Measurements from ENCODE around the gene OSMR.

The OSMR gene

GRCh38 chr5:38871790-38872551 lies 26.2 kb downstream of the OSMR start:
- no peak for DNase-seq (ENCODE audit: low spot score)

- DNase-seq (ENCODE audit: low spot score), result no peak
These were observed 27.0 kb downstream of the OSMR start for GRCh38 chr5:38872826-38873225.

- no peak for DNase-seq (ENCODE audit: low spot score)
These were observed 29.2 kb downstream of the OSMR start for GRCh38 chr5:38874948-38875456.

GRCh38 chr5:38878391-38879077 lies 32.7 kb downstream of the OSMR start:
- no peak for DNase-seq (ENCODE audit: low spot score)

- DNase-seq (ENCODE audit: low spot score), result no peak
These were observed 33.3 kb downstream of the OSMR start for GRCh38 chr5:38879078-38879460.

- no peak for DNase-seq (ENCODE audit: low spot score)
These were observed 38.0 kb downstream of the OSMR start for GRCh38 chr5:38883842-38884241.

GRCh38 chr5:38885208-38885607 lies 39.4 kb downstream of the OSMR start:
- DNase-seq (ENCODE audit: low spot score), result no peak

GRCh38 chr5:38888041-38888440 lies 42.2 kb downstream of the OSMR start:
- DNase-seq (ENCODE audit: low spot score), result peak; percentile 39

- no peak for DNase-seq (ENCODE audit: low spot score)
These were observed 43.6 kb downstream of the OSMR start for GRCh38 chr5:38889424-38889823.

- no peak for DNase-seq (ENCODE audit: low spot score)
These were observed 45.8 kb downstream of the OSMR start for GRCh38 chr5:38891563-38891962.

- no peak for DNase-seq (ENCODE audit: low spot score)
These were observed 46.6 kb downstream of the OSMR start for GRCh38 chr5:38892363-38892762.

GRCh38 chr5:38896760-38897159 lies 50.9 kb downstream of the OSMR start:
- DNase-seq (ENCODE audit: low spot score), result no peak

- DNase-seq (ENCODE audit: low spot score), result no peak
These were observed 54.1 kb downstream of the OSMR start for GRCh38 chr5:38899936-38900335.

GRCh38 chr5:38905516-38905915 lies 59.7 kb downstream of the OSMR start:
- no peak for DNase-seq (ENCODE audit: low spot score)

GRCh38 chr5:38906503-38906902 lies 60.7 kb downstream of the OSMR start:
- no peak for DNase-seq (ENCODE audit: low spot score)

GRCh38 chr5:38911933-38912332 lies 66.1 kb downstream of the OSMR start:
- DNase-seq (ENCODE audit: low spot score), result no peak

- DNase-seq (ENCODE audit: low spot score), result no peak
These were observed 67.9 kb downstream of the OSMR start for GRCh38 chr5:38913714-38914113.

- no peak for DNase-seq (ENCODE audit: low spot score)
These were observed 71.0 kb downstream of the OSMR start for GRCh38 chr5:38916802-38917201.

GRCh38 chr5:38921174-38921573 lies 75.4 kb downstream of the OSMR start:
- DNase-seq (ENCODE audit: low spot score), result no peak

- DNase-seq (ENCODE audit: low spot score), result peak; percentile 53
These were observed 76.4 kb downstream of the OSMR start for GRCh38 chr5:38922199-38922598.

GRCh38 chr5:38923661-38924451 lies 78.0 kb downstream of the OSMR start:
- DNase-seq (ENCODE audit: low spot score), result no peak

GRCh38 chr5:38925154-38925925 lies 79.5 kb downstream of the OSMR start:
- DNase-seq (ENCODE audit: low spot score), result no peak

Data from NAMALWA (cell line).